BJ (cell line): ENCODE data around the gene DOCK11. TPM values are rescaled to one million over a fixed set of nuclear protein-coding genes. Genes with fewer than 3 reads are reported as not detected.

Experiments
- CTCF ChIA-PET: fragments of 350-600 bp; formaldehyde crosslinking; extraction: SDS; loops from one replicate; lab custom pipeline; 2021; ENCODE audit warnings: antibody characterized with exemption, inconsistent platforms; lab: Yijun Ruan, JAX
- POLR2A ChIA-PET: fragments of 300-600 bp; sonication (Branson Sonifier 250); formaldehyde crosslinking; extraction: SDS; loops from one replicate; lab custom pipeline; 2021; ENCODE audit warnings: antibody characterized with exemption; lab: Charles Lee
- DNase-seq: peaks from one replicate; pipeline ENCODE4 v3.0.0-alpha.2; 2011; ENCODE audit warnings: low read depth
- H3K27me3 ChIP-seq: 2 replicates; pipeline ENCODE4 v1.6.0; 2011; ENCODE audit warnings: low read length; ENCODE audit not compliant: control insufficient read depth, insufficient read depth
- H3K36me3 ChIP-seq: 2 replicates; pipeline ENCODE4 v1.5.1; 2011; ENCODE audit warnings: low read length; ENCODE audit not compliant: control insufficient read depth, insufficient read depth
- H3K4me3 ChIP-seq: 2 replicates; pipeline ENCODE4 v1.5.1; 2011; ENCODE audit warnings: low read depth, mild to moderate bottlenecking, control low read depth, low read length
- CTCF ChIP-seq: IDR thresholded peaks from 2 replicates; pipeline ENCODE4 v1.5.1; 2011; ENCODE audit warnings: low read depth, mild to moderate bottlenecking, control low read depth, inconsistent platforms, low read length, moderate library complexity; ENCODE audit not compliant: insufficient read depth
- polyA plus RNA-seq: library from polyadenylated mRNA; depleted of rRNA; stranded (reverse); fragments of >200 nt; gene quantifications from 2 replicates; pipeline ENCODE4 v1.2.3, GENCODE V29; 2011

The DOCK11 gene
- polyA plus RNA-seq, 1 experiment, result 10.3 TPM

- Histone ChIP-seq H3K36me3 (no peaks in the 10 kb centered on the region), H3K4me3 (no peak overlapping the region), H3K27me3 (no peaks in the 10 kb centered on the region)
- TF ChIP-seq CTCF, result no peak
- ChIA-PET POLR2A (no interaction called here), CTCF (no interaction called here)
- no peak for DNase-seq
These were observed 28.3 kb downstream of the DOCK11 start for GRCh38 chrX:118523920-118524319.

- TF ChIP-seq CTCF, result no peak
- H3K36me3 ChIP-seq, result no peaks in the 10 kb centered on the region
- no peak for DNase-seq
- POLR2A ChIA-PET, result no interaction called here
- H3K4me3 ChIP-seq, result no peak overlapping the region
- H3K27me3 ChIP-seq, result no peaks in the 10 kb centered on the region
- CTCF ChIA-PET, result no interaction called here
These were observed 28.7 kb downstream of the DOCK11 start for GRCh38 chrX:118524344-118524743.

- no peak overlapping the region for H3K4me3 ChIP-seq
- H3K36me3 ChIP-seq, result no peaks in the 10 kb centered on the region
- no peak for DNase-seq
- ChIA-PET POLR2A (no interaction called here), CTCF (no interaction called here)
- H3K27me3 ChIP-seq, result no peaks in the 10 kb centered on the region
- TF ChIP-seq CTCF, result no peak
These were observed 29.6 kb downstream of the DOCK11 start for GRCh38 chrX:118525174-118525730.

- POLR2A ChIA-PET, result no interaction called here
- no peak for TF ChIP-seq CTCF
- Histone ChIP-seq H3K4me3 (no peak overlapping the region), H3K36me3 (no peaks in the 10 kb centered on the region), H3K27me3 (no peaks in the 10 kb centered on the region)
- CTCF ChIA-PET, result no interaction called here
- no peak for DNase-seq
These were observed 30.5 kb downstream of the DOCK11 start for GRCh38 chrX:118526149-118526548.

GRCh38 chrX:118528071-118528737 is 32.6 kb downstream of the DOCK11 start:
- no peak for TF ChIP-seq CTCF
- Histone ChIP-seq H3K4me3 (no peak overlapping the region), H3K27me3 (no peaks in the 10 kb centered on the region), H3K36me3 (no peaks in the 10 kb centered on the region)
- ChIA-PET CTCF (interaction anchor here (1.2 kb wide), 1 partner anchor 69 kb away, joined by 3 read pairs; no protein-coding TSS in a partner anchor), POLR2A (no interaction called here)
- no peak for DNase-seq
